ENCODE measurements around the gene CCDC57. TPM values are rescaled to one million over a fixed set of nuclear protein-coding genes. Genes with fewer than 3 reads are reported as not detected.

CCDC57 gene
- total and polyA plus RNA-seq, 2 of the 8 experiments (the other 6 are each of a cell fraction or from before 2014, with no cell fraction given): 8.4 to 12.9 TPM

- H4K8ac ChIP-seq (ENCODE audit: extremely low read depth, insufficient read depth, low read length): peak within 1 kb of the TSS; percentile 97
- H3K9ac ChIP-seq (replicated peaks in 1 of 4; ENCODE audit: extremely low read depth in 1 of 4, low read depth in 3 of 4, low read length in 3 of 4): peak within 1 kb of the TSS; percentile 4 to 93 (median 58); a peak in 6 of 7 replicates
- CTCF ChIA-PET (ENCODE audit: partially characterized antibody): interaction anchor here (0.7 to 4.3 kb wide), 11 partner anchors 10 to 45 kb away, joined by 3 to 21 read pairs (median 3); partner anchors contain the start of genes DCXR, FASN and RAC3
- 30% methylated on average over 35 of the region's 88 CpGs; no CpG with 5 or more reads in 1 of the 2 experiments for WGBS, 2 experiments (ENCODE audit: extremely low coverage in 1 of 2, insufficient coverage in 1 of 2, insufficient read length in 1 of 2, insufficient replicate concordance in 2 of 2, low coverage in 1 of 2, low lambda C conversion rate in 2 of 2, missing lambda C conversion rate in 1 of 2)
- DNase-seq (ENCODE audit: low read depth in 1 of 2, low spot score in 2 of 2) (peak in 1 of 2 experiments; percentile 85), FAIRE-seq (no peak)
- no peak within 1 kb of the TSS for H3K14ac ChIP-seq (ENCODE audit: insufficient read length)
- peaks cover 0 to 10% (median 5%) of the 10 kb centered on the region in 4 experiments; a peak in 5 of 7 replicates for H3K4me1 ChIP-seq (replicated peaks in 1 of 4; ENCODE audit: control insufficient read depth in 3 of 4, insufficient read depth in 4 of 4, low read length in 3 of 4)
- no peak within 1 kb of the TSS for H2BK12ac ChIP-seq (ENCODE audit: low read depth, low read length)
- peak within 1 kb of the TSS; percentile 88 for H4K5ac ChIP-seq (ENCODE audit: insufficient read length, low read depth, low read length)
- no peaks in the 10 kb centered on the region for H3K27me3 ChIP-seq (replicated peaks in 1 of 4; ENCODE audit: control insufficient read depth in 3 of 4, extremely low read depth in 1 of 4, insufficient read depth in 3 of 4, low read length in 3 of 4)
- no peak within 1 kb of the TSS for H3K27ac ChIP-seq (ENCODE audit: low read depth, low read length)
- H3K79me1 ChIP-seq (ENCODE audit: low read depth, low read length): peaks cover 5% of the 10 kb centered on the region; the same call in 1 of the 2 replicates
- POLR2A ChIA-PET (ENCODE audit: partially characterized antibody): interaction anchor here (0.7 to 16.2 kb wide), 15 partner anchors 10 to 140 kb away, joined by 3 to 161 read pairs (median 4); partner anchors contain the start of genes FASN, GPS1 and RFNG
- H4K20me1 ChIP-seq (replicated peaks in 1 of 2; ENCODE audit: control insufficient read depth in 1 of 2, insufficient read depth in 2 of 2, low read length in 2 of 2): peaks cover 0 to 3% of the 10 kb centered on the region in 2 experiments
- peaks cover 2 to 12% (median 9%) of the 10 kb centered on the region in 4 experiments; a peak in 5 of 8 replicates for H3K36me3 ChIP-seq (ENCODE audit: control insufficient read depth in 2 of 4, insufficient read depth in 4 of 4, low read length in 3 of 4)
- no peak within 1 kb of the TSS for H3K23ac ChIP-seq (ENCODE audit: insufficient read length)
- peak within 1 kb of the TSS; percentile 53 to 93 (median 77) for H3K4me3 ChIP-seq (ENCODE audit: extremely low read depth in 1 of 4, insufficient read depth in 2 of 4, low read depth in 3 of 4, low read length in 4 of 4)
- H3K23me2 ChIP-seq (ENCODE audit: low read depth, low read length): peaks cover 8% of the 10 kb centered on the region; the same call in 1 of the 2 replicates
- H3K79me2 ChIP-seq (ENCODE audit: control insufficient read depth in 1 of 2, insufficient read depth in 2 of 2, low read length in 2 of 2): no peaks in the 10 kb centered on the region
- H3K4ac ChIP-seq (replicated peaks; ENCODE audit: insufficient read length, low read depth, low read length): no peak within 1 kb of the TSS
- H3K4me2 ChIP-seq (ENCODE audit: insufficient read depth in 1 of 2, low read depth in 2 of 2, low read length in 2 of 2): peak within 1 kb of the TSS; percentile 37 to 79
- H2BK20ac ChIP-seq (ENCODE audit: low read length): no peak within 1 kb of the TSS
- no peak within 1 kb of the TSS for H2AK5ac ChIP-seq (ENCODE audit: low read depth, low read length)
- H2AFZ ChIP-seq (ENCODE audit: low read length): peak within 1 kb of the TSS; percentile 74; the same call in 1 of the 2 replicates
- H2BK5ac ChIP-seq (ENCODE audit: low read depth, low read length): no peak within 1 kb of the TSS
- H3K18ac ChIP-seq (ENCODE audit: extremely low read depth, low read length): peak within 1 kb of the TSS; percentile 90
- no peak within 1 kb of the TSS for H2BK120ac ChIP-seq (replicated peaks; ENCODE audit: low read depth, low read length)
- H2BK15ac ChIP-seq (ENCODE audit: low read length): no peak within 1 kb of the TSS
- H3K56ac ChIP-seq (replicated peaks; ENCODE audit: insufficient read length, low read depth, low read length): peak within 1 kb of the TSS; percentile 46
- no peaks in the 10 kb centered on the region for H3K9me3 ChIP-seq (ENCODE audit: insufficient read depth in 2 of 2, low read depth in 1 of 2, low read length in 1 of 2)
- H4K91ac ChIP-seq (replicated peaks; ENCODE audit: insufficient read length, low read length): peak within 1 kb of the TSS; percentile 81
- peak; percentile 16; the same call in 1 of the 2 replicates for TF ChIP-seq SIX5 (IDR thresholded peaks at IDR 0.05; ENCODE audit: low read depth, low read length)
- TF ChIP-seq EP300 (IDR thresholded peaks at IDR 0.05; ENCODE audit: borderline replicate concordance in 1 of 2, low read depth in 2 of 2, low read length in 2 of 2): peak; percentile 17 to 60; a peak in 2 of 3 replicates
- TF ChIP-seq NRF1 (IDR thresholded peaks at IDR 0.05; ENCODE audit: low read depth, low read length): no peak
- peak; percentile 64 for TF ChIP-seq CREB1 (IDR thresholded peaks at IDR 0.05)
- TF ChIP-seq POU5F1 (IDR thresholded peaks at IDR 0.05; ENCODE audit: low read depth, low read length): no peak
- no peak for TF ChIP-seq CTCF (IDR thresholded peaks at IDR 0.05; ENCODE audit: control extremely low read depth in 1 of 3, insufficient read depth in 1 of 3, low read depth in 1 of 3, low read length in 3 of 3)
- TF ChIP-seq CBX5 (IDR thresholded peaks at IDR 0.05; ENCODE audit: low read depth, low read length): no peak
- TF ChIP-seq TCF12 (IDR thresholded peaks at IDR 0.05; ENCODE audit: low read depth, low read length): no peak
- TF ChIP-seq SP1 (IDR thresholded peaks at IDR 0.05; ENCODE audit: low read depth, low read length): no peak
These were observed 146.9 kb downstream of the CCDC57 start, which contains the start of gene DUS1L for GRCh38 chr17:82065638-82066303. Gene DUS1L, minus strand, starts transcription at chr17:82065804. Its CDS starts 745 bp downstream, at chr17:82065059.
